WTC11 (cell line): ENCODE data around the gene TXNRD2.

Experiments used
- CREB1 ChIP-seq: sonication (generic); formaldehyde crosslinking; IDR thresholded peaks from 2 replicates; pipeline ENCODE4 v1.8.0; 2023; ENCODE audit warnings: mild to moderate bottlenecking, missing genetic modification reagents
- NR2C2 ChIP-seq: sonication (generic); formaldehyde crosslinking; IDR thresholded peaks from 2 replicates; pipeline ENCODE4 v1.8.0; 2022; ENCODE audit warnings: mild to moderate bottlenecking, missing genetic modification reagents
- NR3C1 ChIP-seq: sonication (generic); formaldehyde crosslinking; conservative IDR thresholded peaks from 2 replicates; pipeline ENCODE4 v1.8.1; 2023; ENCODE audit warnings: low read depth, mild to moderate bottlenecking, missing genetic modification reagents
- SMAD3 ChIP-seq: sonication (generic); formaldehyde crosslinking; IDR thresholded peaks from 2 replicates; pipeline ENCODE4 v1.8.0; 2022; ENCODE audit warnings: missing genetic modification reagents, mild to moderate bottlenecking, borderline replicate concordance
- TEAD4 ChIP-seq: sonication (generic); formaldehyde crosslinking; IDR thresholded peaks from 2 replicates; pipeline ENCODE4 v1.8.0; 2022; ENCODE audit warnings: mild to moderate bottlenecking, missing genetic modification reagents
- ZNF263 ChIP-seq: sonication (generic); formaldehyde crosslinking; IDR thresholded peaks from 2 replicates; pipeline ENCODE4 v1.8.1; 2022; ENCODE audit warnings: low read depth, mild to moderate bottlenecking, moderate library complexity, missing genetic modification reagents
- ZNF423 ChIP-seq: fragments of 250-450 bp; sonication (Bioruptor Pico); IDR thresholded peaks from 2 replicates; pipeline ENCODE4 v2.1.2; 2022; ENCODE audit warnings: mild to moderate bottlenecking, moderate library complexity
- TF ChIP-seq, protein P1 (sequence below): fragments of 200-600 bp; IDR thresholded peaks from 2 replicates; pipeline ENCODE4 v1.8.0; 2022; ENCODE audit warnings: antibody characterized with exemption

DNA sequence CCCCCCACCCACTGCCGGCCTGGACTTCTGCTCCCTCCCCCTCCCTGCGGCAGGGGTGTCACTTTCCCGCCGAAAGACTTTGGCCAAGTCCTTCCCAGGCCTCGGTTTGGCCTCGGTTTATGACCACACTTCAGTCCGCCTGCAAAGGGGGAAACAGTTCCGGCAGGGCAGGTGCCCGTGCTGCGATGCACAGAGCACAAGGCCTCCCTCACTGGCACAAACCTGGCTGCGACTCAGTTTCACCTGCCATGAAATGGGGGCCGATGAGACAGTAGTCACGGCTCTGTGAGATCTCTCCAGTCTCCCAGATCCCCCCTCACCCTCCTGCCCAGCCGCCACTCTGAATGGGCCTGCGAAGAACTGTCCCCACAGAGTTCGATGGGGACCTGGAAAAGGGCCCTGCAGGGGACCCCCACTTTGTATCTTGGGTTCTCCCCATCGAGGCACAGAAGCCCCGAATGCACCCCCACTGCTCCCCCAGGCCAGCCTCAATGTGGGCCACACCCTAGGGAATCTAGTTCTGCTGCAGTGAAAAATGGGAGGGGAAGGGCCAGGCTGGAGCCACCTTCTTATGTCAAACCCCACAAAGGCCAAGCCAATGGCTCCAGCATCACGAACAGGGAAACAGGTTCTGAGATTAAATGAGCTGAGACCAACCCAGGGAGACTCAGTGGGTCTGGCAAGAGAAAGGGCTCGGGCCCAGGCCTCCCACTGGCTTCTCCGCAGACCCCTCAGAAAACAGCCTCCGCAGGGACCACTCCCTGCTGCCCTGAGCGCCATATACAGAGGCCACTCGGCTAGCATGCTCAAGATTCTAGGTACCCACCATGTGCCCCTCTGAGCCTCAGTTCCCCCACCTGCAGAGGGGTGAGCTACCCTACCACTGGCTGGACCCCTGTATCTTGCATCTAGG is 46.0 kb upstream of the TXNRD2 start:
- TF ChIP-seq, protein P1, sequence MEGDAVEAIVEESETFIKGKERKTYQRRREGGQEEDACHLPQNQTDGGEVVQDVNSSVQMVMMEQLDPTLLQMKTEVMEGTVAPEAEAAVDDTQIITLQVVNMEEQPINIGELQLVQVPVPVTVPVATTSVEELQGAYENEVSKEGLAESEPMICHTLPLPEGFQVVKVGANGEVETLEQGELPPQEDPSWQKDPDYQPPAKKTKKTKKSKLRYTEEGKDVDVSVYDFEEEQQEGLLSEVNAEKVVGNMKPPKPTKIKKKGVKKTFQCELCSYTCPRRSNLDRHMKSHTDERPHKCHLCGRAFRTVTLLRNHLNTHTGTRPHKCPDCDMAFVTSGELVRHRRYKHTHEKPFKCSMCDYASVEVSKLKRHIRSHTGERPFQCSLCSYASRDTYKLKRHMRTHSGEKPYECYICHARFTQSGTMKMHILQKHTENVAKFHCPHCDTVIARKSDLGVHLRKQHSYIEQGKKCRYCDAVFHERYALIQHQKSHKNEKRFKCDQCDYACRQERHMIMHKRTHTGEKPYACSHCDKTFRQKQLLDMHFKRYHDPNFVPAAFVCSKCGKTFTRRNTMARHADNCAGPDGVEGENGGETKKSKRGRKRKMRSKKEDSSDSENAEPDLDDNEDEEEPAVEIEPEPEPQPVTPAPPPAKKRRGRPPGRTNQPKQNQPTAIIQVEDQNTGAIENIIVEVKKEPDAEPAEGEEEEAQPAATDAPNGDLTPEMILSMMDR = no peak
- TF ChIP-seq SMAD3 (no peak), ZNF263 (CRISPR knock-in tag) (no peak), NR2C2 (CRISPR knock-in tag) (no peak), TEAD4 (CRISPR knock-in tag) (no peak), ZNF423 (CRISPR knock-in tag) (no peak), NR3C1 (CRISPR knock-in tag) (no peak), CREB1 (CRISPR knock-in tag) (no peak)
